ENCODE results near the gene IRF7.

DNA sequence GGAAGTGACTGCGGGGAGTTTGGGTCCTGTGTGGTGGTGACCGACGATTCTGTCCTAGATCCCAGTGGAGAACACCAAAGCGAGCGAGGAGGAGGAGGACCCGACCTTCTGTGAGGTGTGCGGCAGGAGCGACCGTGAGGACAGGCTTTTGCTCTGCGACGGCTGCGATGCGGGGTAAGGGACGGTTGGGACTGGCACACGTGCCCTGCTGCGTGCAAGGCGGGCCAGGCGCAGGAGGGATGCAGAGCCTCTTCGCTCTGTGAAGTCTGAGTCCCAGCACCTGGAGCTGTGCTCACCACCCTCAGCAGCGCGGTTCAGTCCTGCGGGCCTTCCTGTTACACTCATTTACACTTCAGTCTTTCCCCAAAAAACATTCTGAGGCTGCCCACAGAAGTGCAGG, 23.2 kb downstream of the IRF7 start:
- TF ChIP-seq EZH2 (IDR thresholded peaks at IDR 0.05; ENCODE audit: borderline replicate concordance, low read depth, low read length, severe bottlenecking) (no peak), JUN (IDR thresholded peaks at IDR 0.05; ENCODE audit: borderline replicate concordance, insufficient read depth, insufficient read length, low read depth) (no peak)
